Measurements from ENCODE around the gene TCAF2.
"Not testable (repeated sequence)": the region's sequence is repeated elsewhere in the genome, so short reads cannot be mapped to it uniquely, and the experiment has no call there.

TCAF2 gene

GRCh38 chr7:143620646-143621045, at the start of gene TCAF2:
Gene TCAF2, plus strand, starts transcription at chr7:143620974.
- not testable (repeated sequence) for FAIRE-seq

- FAIRE-seq, result not testable (repeated sequence)
These were observed 49.3 kb upstream of the TCAF2 start, which contains the start of gene CTAGE15 for GRCh38 chr7:143571501-143571900. Gene CTAGE15, plus strand, starts transcription at chr7:143571801. Its CDS starts 17 bp downstream, at chr7:143571818.

- FAIRE-seq, result not testable (repeated sequence)
These were observed 32.6 kb upstream of the TCAF2 start for GRCh38 chr7:143588183-143588582.

GRCh38 chr7:143589897-143590296, 30.9 kb upstream of the TCAF2 start:
- not testable (repeated sequence) for FAIRE-seq

GRCh38 chr7:143598086-143598485, 22.7 kb upstream of the TCAF2 start:
- not testable (repeated sequence) for FAIRE-seq

- not testable (repeated sequence) for FAIRE-seq
These were observed 17.2 kb upstream of the TCAF2 start for GRCh38 chr7:143603549-143603948.

GRCh38 chr7:143606088-143606487, 14.7 kb upstream of the TCAF2 start:
- not testable (repeated sequence) for FAIRE-seq

GRCh38 chr7:143615545-143615944, 5.2 kb upstream of the TCAF2 start:
- FAIRE-seq, result not testable (repeated sequence)

- FAIRE-seq, result not testable (repeated sequence)
These were observed 3.6 kb upstream of the TCAF2 start for GRCh38 chr7:143617204-143617603.

GRCh38 chr7:143620058-143620457, 716 bp upstream of the TCAF2 start:
- not testable (repeated sequence) for FAIRE-seq

GRCh38 chr7:143621175-143621574, 401 bp downstream of the TCAF2 start:
- not testable (repeated sequence) for FAIRE-seq

GRCh38 chr7:143622130-143622529, 1.4 kb downstream of the TCAF2 start:
- not testable (repeated sequence) for FAIRE-seq

GRCh38 chr7:143630653-143631052, 9.9 kb downstream of the TCAF2 start:
- not testable (repeated sequence) for FAIRE-seq

GRCh38 chr7:143632506-143632905, 11.7 kb downstream of the TCAF2 start:
- FAIRE-seq, result not testable (repeated sequence)

- FAIRE-seq, result not testable (repeated sequence)
These were observed 12.3 kb downstream of the TCAF2 start for GRCh38 chr7:143633013-143633618.

GRCh38 chr7:143635364-143636240, 14.8 kb downstream of the TCAF2 start:
- not testable (repeated sequence) for FAIRE-seq

- not testable (repeated sequence) for FAIRE-seq
These were observed 18.6 kb downstream of the TCAF2 start for GRCh38 chr7:143639372-143639771.

- not testable (repeated sequence) for FAIRE-seq
These were observed 19.9 kb downstream of the TCAF2 start for GRCh38 chr7:143640528-143641189.

GRCh38 chr7:143646598-143646997, 25.8 kb downstream of the TCAF2 start:
- FAIRE-seq, result not testable (repeated sequence)

- FAIRE-seq, result not testable (repeated sequence)
These were observed 29.1 kb downstream of the TCAF2 start for GRCh38 chr7:143649902-143650301.

- not testable (repeated sequence) for FAIRE-seq
These were observed 29.7 kb downstream of the TCAF2 start for GRCh38 chr7:143650447-143650846.
